Left ventricle myocardium inferior (tissue), 1 donor: Measurements from ENCODE around the gene GTF2I. TPM values are rescaled to one million over a fixed set of nuclear protein-coding genes. Genes with fewer than 3 reads are reported as not detected.
"Not testable (repeated sequence)": the region's sequence is repeated elsewhere in the genome, so short reads cannot be mapped to it uniquely, and the experiment has no call there.

Experiments
- DNase-seq: peaks from one replicate; pipeline ENCODE4 v3.0.0-alpha.2; 2020
- H3K27ac ChIP-seq: fragments of 200-600 bp; replicated peaks from 2 replicates; pipeline ENCODE4 v1.8.0; 2021
- H3K27me3 ChIP-seq: fragments of 200-600 bp; 2 replicates; pipeline ENCODE4 v1.8.0; 2021; ENCODE audit warnings: low read depth
- H3K36me3 ChIP-seq: fragments of 200-600 bp; 2 replicates; pipeline ENCODE4 v1.8.0; 2021
- H3K4me1 ChIP-seq: fragments of 200-600 bp; 2 replicates; pipeline ENCODE4 v1.8.0; 2021
- H3K4me3 ChIP-seq: fragments of 200-600 bp; 2 replicates; pipeline ENCODE4 v1.8.0; 2021; ENCODE audit warnings: mild to moderate bottlenecking, moderate library complexity
- H3K9me3 ChIP-seq: fragments of 200-600 bp; replicated peaks from 2 replicates; pipeline ENCODE4 v1.8.0; 2021
- intact Hi-C: fragments of 100-400 bp; cut with micrococcal nuclease; formaldehyde crosslinking; loops from one replicate; pipeline ENCODE4 v1.11.0; 2022
- total RNA-seq: library from RNA; stranded (reverse); fragmentation: NEBNext Ultra II Directional; extraction: Animal tissue kit (Norgen Biotek cat#: 25700); gene quantifications from one replicate; pipeline ENCODE4 v1.2.1, GENCODE V29; 2021
- donor health status: DM: no; HTN: yes; CAD: no; lungs with severe emphysema.

The GTF2I gene
- total RNA-seq, 1 donor from 2014 or later, result 122 TPM

GRCh38 chr7:74756673-74757072 lies 99.2 kb downstream of the GTF2I start:
- H3K9me3 ChIP-seq, H3K36me3 ChIP-seq, DNase-seq, H3K27me3 ChIP-seq, H3K4me3 ChIP-seq, intact Hi-C loops, H3K27ac ChIP-seq, H3K4me1 ChIP-seq: not testable (repeated sequence)

- H3K27ac ChIP-seq, intact Hi-C loops, DNase-seq, H3K27me3 ChIP-seq, H3K36me3 ChIP-seq, H3K4me3 ChIP-seq, H3K4me1 ChIP-seq, H3K9me3 ChIP-seq: not testable (repeated sequence)
Measured at GRCh38 chr7:74758268-74758667, 100.8 kb downstream of the GTF2I start.

DNA sequence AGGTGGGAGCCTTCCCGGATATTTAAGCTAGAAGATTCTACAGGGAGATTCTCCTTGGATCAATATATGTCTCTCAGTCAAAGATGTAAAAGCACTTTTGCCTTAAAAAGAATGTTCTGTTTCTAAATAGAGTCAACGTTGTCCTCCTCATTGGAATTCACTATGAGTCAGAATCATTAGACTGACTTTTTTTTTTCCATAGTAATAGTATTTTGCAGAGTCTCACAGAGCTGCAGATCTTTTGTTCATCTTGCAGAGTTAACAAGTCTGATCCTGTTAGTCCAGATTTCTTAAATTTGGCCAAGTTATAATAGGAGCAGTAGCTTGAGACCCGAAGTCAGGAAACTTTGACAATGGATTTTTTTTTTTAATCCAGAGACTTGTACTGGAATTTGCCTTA lies 101.5 kb downstream of the GTF2I start:
- H3K36me3 ChIP-seq, H3K27me3 ChIP-seq, DNase-seq, H3K4me3 ChIP-seq, H3K4me1 ChIP-seq, H3K27ac ChIP-seq, H3K9me3 ChIP-seq, intact Hi-C loops: not testable (repeated sequence)

- H3K27me3 ChIP-seq, H3K27ac ChIP-seq, H3K4me3 ChIP-seq, H3K4me1 ChIP-seq, H3K9me3 ChIP-seq, intact Hi-C loops, DNase-seq, H3K36me3 ChIP-seq: not testable (repeated sequence)
Measured at GRCh38 chr7:74765205-74765918, 107.8 kb downstream of the GTF2I start.

DNA sequence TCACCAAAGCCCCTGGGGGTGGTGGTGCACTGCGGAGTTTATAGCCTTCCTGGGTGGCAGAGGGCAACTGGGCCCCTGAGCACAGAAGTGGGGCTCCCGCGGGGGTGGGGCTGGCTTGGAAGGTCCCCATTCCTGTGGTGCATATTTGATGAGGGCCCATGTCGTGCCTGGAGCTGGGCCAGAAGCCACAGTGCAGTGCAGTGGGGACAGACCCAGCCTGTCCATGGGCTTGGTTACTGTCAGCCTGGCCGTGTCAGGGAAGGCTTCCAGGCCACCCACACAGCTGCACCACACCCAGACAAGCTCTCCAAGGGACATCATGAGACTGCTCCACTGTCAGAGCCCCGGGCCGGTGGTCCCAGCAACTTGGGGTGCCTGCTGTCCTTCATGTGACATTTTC lies 109.0 kb downstream of the GTF2I start:
- H3K36me3 ChIP-seq, H3K9me3 ChIP-seq, DNase-seq, H3K27me3 ChIP-seq, H3K4me1 ChIP-seq, H3K27ac ChIP-seq, H3K4me3 ChIP-seq, intact Hi-C loops: not testable (repeated sequence)

- H3K9me3 ChIP-seq, intact Hi-C loops, H3K36me3 ChIP-seq, DNase-seq, H3K27me3 ChIP-seq, H3K4me3 ChIP-seq, H3K4me1 ChIP-seq, H3K27ac ChIP-seq: not testable (repeated sequence)
Measured at GRCh38 chr7:74766991-74767390, 109.5 kb downstream of the GTF2I start.

- not testable (repeated sequence) for H3K27ac ChIP-seq
Measured at GRCh38 chr7:74770062-74770461, 112.5 kb downstream of the GTF2I start.

DNA sequence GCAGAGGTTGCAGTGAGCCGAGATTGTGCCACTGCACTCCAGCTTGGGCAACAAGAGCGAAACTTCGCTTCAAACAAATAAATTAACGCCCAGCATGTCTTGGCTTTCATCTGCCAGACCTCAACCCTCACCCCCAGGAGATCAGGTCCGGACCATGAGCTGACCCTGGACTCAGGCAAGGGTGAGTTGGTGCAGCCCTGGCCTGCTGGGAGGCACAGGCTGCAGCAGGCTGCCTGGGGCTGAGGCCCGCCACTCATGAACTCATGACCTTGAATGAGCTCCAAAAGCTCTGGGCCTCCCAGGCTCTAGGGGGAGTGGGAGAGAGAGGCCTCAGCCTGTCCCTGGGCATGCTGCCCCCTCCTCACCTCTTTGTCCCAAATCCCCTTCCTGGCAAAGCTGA lies 114.6 kb downstream of the GTF2I start:
- DNase-seq, H3K36me3 ChIP-seq, H3K9me3 ChIP-seq, H3K4me3 ChIP-seq, intact Hi-C loops, H3K27ac ChIP-seq, H3K27me3 ChIP-seq, H3K4me1 ChIP-seq: not testable (repeated sequence)

More at GRCh38 chr7:74770062-74770461, 112.5 kb downstream of the GTF2I start:
- H3K27me3 ChIP-seq, H3K4me1 ChIP-seq, H3K36me3 ChIP-seq, H3K4me3 ChIP-seq, intact Hi-C loops, DNase-seq, H3K9me3 ChIP-seq: not testable (repeated sequence)

GRCh38 chr7:74773760-74774750 lies 116.5 kb downstream of the GTF2I start, which contains the start of gene NCF1:
Gene NCF1 (plus strand): TSS chr7:74774011. CDS start chr7:74774032, 21 bp downstream.
- H3K36me3 ChIP-seq, H3K27me3 ChIP-seq, intact Hi-C loops, H3K4me1 ChIP-seq, H3K27ac ChIP-seq, DNase-seq, H3K9me3 ChIP-seq, H3K4me3 ChIP-seq: not testable (repeated sequence)

DNA sequence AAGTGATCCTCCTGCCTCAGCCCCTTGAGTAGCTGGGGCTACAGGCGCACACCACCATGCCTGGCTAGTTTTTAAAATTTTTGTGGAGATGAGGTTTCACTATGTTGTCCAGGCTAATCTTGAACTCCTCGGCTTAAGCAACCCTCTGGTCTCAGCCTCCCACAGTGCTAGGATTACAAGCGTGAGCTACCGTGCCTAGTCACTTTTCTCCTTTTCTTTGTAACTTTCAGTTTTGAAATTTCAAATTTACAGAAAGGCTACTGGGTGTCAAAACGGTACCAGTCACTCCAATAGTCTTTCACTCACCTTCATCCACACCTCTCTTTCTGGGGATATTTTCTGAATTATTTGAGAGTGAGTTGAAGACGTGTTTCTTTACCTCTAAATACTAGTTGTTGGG lies 117.6 kb downstream of the GTF2I start:
- intact Hi-C loops, H3K27me3 ChIP-seq, H3K27ac ChIP-seq, DNase-seq, H3K9me3 ChIP-seq, H3K4me3 ChIP-seq, H3K36me3 ChIP-seq, H3K4me1 ChIP-seq: not testable (repeated sequence)

DNA sequence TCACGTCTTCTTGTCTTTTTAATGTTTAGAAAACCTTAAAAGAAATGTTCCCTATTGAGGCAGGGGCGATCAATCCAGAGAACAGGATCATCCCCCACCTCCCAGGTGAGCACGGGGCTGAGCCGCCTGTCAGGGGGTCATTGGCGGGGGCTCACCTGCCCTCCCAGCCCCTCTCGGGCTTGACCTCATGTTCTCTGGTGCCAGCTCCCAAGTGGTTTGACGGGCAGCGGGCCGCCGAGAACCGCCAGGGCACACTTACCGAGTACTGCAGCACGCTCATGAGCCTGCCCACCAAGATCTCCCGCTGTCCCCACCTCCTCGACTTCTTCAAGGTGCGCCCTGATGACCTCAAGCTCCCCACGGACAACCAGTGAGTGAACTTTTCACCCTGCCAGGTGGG lies 121.5 kb downstream of the GTF2I start:
- intact Hi-C loops, H3K9me3 ChIP-seq, H3K4me1 ChIP-seq, DNase-seq, H3K27me3 ChIP-seq, H3K36me3 ChIP-seq, H3K4me3 ChIP-seq, H3K27ac ChIP-seq: not testable (repeated sequence)

DNA sequence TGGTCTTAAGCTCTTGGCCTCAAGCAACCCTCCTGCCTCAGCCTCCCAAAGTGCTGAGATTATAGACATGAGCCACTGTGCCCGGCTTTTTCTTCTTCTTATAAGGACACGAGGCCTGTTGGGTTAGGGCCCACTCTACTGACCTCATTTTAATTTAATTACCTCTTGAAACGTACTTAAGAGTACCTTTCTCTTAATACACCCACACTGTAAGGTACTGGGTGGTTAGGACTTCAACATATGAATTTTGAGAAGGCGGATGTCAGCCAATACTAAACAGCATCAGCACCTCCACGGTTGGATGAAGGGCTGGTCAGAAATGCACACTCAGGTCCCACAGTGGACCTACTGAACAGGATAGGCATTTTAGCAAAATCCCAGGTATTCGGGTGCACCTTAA lies 124.2 kb downstream of the GTF2I start:
- H3K4me1 ChIP-seq, H3K27ac ChIP-seq, H3K4me3 ChIP-seq, H3K27me3 ChIP-seq, H3K36me3 ChIP-seq, DNase-seq, H3K9me3 ChIP-seq, intact Hi-C loops: not testable (repeated sequence)

DNA sequence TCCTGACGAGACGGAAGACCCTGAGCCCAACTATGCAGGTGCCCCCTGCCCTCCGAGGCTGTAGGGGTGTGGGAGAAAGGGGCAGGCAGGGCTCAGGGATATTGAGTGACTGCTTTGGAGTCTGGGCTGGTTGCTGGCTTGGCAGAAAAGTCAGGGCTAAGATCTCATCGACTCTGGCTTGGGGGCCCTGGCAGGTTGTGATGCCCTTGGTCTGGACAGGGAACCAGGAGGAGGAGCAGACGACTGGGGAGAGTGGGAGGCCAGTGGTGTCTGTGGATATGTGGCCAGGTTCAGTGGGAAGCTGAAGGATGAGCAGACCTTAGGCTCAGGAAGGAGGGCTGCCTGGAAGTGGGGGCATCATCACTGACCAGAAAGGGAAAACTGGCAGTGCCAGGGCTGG lies 126.1 kb downstream of the GTF2I start:
- H3K4me3 ChIP-seq, H3K27me3 ChIP-seq, H3K27ac ChIP-seq, H3K4me1 ChIP-seq, DNase-seq, H3K9me3 ChIP-seq, intact Hi-C loops, H3K36me3 ChIP-seq: not testable (repeated sequence)
